ENCODE results near the gene PRRX1.

Gene PRRX1

DNA sequence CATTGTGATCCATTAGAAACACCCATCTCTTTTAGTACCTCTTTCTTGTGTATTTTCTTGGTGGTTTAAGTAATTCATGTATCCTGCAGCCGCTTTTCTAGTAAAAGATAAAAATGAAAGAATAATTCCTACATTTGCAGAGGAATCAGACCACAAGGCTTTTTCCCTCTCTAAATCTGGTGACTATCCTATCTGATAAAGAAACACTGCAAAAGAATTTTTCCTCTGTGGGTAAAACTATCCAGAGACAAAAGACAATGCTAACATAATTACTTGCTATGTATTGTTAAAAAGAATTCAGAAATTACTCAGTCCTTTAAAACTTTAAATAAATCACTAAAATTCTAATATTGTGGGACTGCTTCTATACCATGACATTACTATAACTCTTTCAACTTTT is 51.0 kb downstream of the PRRX1 start:
- DNase-seq = no peak

DNA sequence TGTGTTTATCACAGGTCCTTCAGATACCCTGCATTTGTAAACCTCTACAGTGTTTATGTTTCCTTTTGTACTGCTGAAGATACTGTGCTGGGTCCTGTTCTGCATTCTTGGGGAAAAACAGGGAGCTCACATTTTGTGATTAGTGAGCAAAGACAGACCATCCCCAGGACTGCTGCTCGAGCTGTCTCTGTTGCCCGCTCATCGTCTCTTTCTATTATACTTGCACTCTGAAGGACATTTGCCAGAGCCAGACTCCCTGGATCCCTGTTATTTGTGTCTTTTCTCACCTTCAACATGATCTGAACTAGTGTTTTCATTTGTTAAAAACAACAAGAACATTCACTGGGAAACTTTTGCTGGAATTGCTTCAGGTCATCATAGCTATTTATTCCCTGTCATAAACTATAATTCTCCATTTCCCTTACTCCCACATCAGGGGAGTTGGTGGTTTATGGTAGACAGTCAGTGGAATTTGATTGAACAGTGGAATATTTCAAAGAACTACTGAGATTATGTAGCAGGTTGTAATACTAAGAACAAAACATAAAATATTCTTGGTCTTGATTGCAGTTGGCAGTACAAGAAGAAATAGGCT is 53.0 kb downstream of the PRRX1 start:
- DNase-seq = no peak

DNA sequence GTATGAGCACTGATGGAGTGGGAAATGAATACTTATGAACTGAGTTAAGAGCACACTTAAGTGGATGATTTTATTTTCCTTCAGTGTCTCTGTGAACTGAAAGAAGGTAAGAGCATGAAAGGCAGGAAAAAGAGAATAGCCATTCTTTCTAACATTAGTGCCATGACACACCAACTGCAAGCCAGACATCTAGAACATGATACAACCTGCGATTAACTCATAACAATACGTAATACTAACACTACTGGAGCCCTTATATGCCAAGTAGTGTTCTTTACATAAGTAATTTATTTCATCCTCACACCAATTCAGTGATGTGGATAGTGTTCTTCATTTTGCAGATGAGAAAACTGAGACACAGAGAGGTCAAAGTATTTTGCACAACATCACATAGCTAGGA is 56.7 kb downstream of the PRRX1 start:
- no peak for DNase-seq

DNA sequence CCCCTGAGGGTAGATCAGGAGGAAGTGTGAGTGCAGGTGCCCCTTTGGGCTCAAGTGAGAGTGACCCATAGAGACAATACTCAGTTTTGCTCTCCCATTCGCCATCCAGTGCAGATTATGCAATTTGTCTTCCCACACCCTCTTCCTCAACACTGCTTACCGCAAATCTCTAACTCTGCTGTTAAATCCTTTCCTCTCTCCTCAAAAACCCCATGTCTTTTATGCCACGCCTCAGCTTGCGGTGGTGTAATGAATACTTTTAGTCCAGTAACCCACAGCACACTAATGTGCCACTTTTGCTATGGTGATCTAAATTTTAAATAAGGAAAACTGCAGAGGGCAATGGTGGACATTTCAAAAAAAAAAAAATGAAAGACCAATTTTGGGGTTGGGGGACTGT is 57.7 kb downstream of the PRRX1 start:
- no peak for DNase-seq

DNA sequence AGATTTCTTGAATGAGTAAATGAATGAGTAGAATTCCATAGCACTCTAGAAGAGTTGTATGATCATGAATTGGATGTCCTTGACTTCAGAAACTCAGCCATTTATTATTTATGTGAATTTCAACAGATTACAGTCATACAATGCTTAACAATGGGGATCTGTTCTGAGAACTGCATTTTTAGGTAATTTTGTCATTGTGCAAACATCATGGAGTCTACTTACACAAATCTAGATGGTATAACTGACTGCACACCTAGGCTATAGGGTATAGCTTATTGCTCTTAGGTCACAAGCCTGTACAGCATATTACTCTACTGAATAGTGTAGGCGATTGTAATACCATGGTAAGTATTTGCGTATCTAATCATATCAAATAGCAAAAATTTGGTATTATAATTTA is 59.6 kb downstream of the PRRX1 start:
- no peak for DNase-seq

DNA sequence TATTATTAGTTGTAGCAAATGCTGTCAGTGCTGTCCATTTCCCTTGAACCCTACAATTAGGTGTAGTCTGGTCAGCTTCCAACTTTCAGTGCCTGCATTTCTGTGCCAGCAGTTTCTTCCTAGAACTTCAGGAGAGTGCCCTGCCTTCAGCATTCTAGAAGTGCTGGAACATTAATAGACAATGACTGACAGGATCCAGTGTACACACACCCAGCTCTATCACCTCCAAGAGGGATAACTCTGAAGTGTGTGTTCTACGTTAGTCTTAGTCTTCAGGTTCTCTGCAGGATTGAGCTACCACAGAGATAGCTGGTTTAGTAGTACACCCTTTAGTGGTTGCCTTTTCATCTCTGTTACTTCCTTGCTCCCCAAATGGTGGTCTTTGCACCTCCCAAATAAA is 61.4 kb downstream of the PRRX1 start:
- DNase-seq = no peak

DNA sequence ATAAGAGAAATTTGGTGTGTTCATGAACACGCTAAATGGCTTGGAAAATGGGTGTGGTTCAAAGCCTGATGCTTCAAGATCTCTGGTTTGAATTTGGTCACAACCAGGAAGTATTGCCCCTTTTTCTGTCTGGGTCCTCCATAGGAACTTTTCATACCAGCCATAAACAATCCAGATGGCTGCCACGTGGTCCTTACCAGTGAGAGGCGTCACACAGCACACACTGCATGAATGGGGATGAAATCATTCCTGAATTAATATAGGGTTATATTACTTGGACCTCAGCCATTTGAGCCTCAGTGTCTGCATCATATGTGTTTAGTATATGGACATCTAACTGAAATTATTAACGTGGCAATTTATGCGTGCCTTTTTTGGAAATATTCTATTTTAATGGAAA is 64.0 kb downstream of the PRRX1 start:
- DNase-seq = no peak

DNA sequence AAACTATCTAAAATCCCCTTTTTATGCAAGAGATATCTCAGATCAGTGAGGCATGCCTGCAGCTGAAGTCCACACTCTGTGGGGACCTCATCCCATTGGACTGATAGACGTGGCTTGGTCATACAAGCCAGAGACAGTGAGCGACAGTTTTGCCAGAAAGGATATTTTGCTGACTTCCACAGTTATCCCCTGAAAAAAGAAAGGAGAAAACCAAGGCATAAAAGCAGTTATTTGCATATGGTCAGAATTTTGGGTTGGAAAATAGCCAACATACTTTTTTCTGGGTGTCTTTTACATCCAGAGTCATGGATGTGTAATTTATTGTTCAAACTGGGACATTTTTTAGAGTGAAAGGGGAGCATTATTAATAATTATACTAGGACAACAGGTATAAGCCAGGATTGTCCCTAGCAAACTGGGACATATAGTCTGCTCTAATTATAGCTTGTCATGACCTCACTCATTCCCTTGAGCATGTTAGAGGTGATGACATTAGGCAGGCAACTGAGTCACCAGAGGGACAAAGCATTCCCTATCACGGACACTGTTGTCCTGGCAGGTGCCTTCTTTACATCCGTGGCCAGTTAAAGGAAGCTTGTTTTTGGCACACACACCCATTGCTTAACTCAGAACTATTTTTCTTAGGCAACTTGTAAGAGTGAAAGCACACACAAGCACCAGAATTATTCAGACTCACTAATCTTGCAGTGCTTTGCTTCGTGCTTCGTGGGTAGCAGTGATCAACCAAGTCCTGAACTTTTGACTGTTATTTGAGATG is 65.5 kb downstream of the PRRX1 start:
- no peak for DNase-seq

DNA sequence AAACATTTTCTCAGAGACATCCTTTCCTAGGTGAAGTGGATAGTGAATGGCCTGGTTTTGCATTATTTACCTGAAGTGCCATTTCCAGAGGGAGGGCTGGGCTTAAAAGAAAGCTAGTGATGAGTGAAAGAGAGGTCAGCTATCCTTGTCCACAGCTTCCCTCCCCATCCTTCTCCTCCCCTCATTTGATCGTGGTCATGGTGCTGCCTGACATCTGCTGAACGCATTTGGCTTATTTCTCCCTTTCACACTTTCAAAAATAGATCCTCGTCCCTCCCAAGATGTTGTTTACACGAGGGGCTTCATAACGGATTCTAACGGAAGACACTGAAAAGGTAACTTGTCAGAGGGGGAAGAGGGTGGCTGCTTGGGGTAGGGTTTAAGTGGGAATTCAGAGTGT is 66.1 kb downstream of the PRRX1 start:
- no peak for DNase-seq

DNA sequence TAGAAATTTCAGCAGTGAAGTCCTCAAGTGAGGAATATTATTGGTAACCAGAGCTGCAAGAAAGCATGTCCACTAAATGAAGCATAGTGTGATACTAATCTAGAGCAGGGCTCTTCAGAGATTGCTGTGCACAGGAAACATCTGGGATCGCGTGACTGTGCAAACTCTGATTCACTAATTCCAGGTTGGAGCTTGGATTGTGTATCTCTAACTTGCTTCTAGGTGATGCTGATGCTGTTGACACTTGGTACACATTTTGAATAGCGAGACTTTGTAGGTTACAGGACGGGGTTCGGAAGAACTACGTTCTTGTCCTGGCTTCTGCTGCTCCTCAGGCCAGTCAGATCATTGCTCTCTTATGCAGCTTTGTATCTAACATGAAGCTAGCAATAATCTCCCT is 66.5 kb downstream of the PRRX1 start:
- no peak for DNase-seq

DNA sequence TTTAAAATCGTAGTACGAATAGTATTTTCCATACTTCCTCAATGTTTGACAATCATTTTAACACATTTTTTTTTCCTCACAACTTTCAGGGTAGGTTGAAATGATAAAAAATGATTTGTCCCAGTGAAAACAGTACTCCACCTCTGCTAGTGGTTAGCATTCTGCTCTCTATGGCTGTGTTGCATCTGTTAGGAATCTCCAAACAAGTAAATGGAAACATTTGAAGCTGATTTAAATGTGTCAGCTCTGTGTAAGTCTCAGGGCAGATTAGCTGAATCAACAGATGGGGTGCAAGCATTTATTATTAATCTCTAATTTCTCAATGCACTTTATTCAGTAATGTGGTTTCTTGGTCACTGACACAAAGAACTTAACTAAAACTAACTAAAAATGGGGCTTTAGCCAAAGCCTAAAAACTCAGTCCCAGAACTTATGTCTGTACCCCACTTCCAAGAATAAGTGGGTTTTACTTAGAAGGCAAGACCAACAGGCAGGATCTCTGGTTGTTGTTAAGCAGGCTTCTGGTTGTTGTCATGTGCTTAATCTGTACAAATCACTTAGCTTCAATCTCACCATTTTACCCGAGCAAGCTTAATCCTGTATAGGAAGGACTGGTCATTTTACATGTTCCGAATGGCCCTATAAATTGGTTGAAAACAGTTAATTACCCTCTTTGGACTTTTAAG is 67.8 kb downstream of the PRRX1 start:
- DNase-seq = no peak

DNA sequence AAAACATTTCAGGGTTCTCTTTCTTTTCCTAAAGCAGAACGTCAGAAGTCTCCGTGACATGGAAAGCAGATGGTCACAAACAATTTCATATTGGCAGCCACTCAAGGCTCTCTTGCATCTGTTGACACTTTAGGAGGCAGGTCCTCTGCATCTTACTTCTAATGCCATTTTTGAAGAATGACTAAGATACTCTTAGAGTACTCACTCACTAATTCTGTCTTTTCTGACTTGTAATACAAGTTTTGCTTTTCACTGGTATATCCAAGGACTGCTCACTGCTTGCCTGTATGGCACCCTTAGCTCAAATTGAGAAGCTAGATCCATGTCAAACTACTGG is 68.3 kb downstream of the PRRX1 start:
- no peak for DNase-seq

DNA sequence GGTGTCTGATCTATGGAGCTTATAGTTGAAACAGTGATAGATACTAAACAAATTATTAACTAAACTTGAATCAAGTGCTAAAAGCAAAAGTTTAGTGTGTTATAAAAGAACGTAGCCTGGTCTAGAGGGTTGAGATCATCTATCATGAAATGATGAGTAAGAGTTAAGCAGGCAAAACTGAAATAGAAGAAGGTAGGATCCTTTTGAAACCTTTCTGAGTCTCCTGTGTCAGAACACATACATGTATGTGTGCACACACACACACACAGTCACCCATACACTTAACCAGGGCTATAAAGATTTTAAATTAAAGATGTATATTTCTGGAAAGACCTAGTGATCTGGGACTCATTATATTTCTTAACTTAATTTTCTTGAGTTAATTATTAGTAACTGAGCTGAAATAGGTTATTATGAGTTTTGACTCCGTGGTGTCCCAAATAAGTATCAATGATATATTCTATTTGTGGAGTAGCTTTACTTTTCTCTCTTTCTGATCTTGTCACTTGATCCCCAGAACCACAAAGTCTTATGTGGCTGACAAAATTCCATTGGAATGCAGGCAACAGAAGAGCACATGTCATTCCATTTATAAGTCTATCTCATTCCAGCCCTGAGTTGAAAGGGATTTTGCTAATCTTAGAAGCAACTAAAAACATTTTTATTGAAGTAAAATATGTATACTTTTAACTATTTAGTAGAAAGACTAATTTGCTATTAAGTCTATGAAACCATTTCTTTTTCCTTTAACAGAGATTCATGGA is 70.7 kb downstream of the PRRX1 start:
- DNase-seq = no peak

DNA sequence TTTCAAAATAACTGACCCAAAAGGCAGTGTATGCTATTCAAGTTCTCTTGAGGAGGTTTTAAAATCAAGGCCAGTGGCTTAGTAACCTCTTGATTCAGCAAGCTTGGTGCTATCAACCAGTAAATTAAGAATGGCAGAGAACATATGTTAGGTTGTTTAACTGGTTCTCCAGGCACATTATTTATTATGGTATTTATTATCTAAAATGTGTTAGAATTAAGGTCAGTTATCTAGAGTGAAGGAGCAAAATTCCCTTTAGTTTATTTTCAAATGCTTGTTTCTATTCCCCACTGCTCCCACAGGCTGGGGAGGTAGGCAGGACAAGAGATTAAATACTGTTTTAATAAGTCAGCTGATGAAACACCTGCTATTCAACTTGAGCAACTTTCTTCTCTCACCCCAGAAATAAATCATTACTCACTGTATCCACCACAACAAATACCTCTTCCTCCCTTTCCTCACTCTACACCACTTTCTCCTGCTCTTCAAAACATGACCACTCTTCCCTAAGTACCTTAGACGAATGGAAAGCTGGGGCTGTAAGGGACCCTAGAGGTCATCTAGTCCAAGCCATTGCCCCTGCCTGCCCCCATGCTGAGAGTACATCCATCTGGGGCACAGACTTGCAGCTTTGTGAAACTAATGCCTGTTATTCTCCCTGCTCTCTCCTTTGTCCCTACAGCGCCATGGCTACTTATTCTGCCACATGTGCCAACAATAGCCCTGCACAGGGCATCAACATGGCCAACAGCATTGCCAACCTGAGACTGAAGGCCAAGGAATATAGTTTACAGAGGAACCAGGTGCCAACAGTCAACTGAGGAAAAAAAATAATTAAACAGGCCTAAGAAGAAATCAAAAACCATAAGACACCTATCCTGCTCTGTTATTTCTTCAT is 71.7 kb downstream of the PRRX1 start:
- DNase-seq = no peak

DNA sequence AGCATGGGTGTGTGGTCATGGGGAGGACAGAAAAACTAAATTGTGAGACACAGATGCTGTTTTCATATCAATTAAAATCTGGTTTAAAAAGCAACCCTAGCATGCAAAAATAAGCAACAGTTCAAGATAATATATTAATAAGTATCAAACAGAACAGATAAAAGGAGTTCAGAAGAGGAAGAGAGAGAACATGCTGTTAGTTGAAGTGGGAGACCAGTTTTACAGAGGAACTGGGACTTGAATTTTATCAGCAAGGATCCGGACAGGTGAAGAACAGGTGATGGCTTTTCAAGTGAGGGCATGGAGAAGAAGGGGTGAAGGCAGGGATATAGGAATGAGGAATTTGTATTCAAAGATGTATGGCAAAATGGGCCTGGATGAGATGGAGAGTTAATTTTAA is 75.9 kb downstream of the PRRX1 start:
- DNase-seq = no peak

DNA sequence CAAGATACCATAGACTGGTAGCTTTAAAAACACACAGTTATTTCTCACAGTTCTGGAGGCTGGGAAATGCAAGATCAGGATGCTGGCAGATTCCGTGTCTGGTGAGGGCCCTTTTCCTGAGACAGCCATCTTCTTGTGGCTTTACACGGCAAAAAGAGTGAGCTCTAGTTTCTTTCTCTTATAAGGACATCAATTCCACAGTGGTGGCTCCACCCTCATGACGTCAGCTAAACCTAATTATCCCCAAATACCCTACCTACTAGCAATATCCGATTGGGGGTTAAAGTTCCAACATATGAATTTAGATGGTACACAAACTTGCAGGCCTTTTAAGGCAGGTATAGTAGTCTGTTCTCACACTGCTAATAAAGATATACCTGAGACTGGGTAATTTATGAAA is 77.7 kb downstream of the PRRX1 start:
- no peak for DNase-seq

DNA sequence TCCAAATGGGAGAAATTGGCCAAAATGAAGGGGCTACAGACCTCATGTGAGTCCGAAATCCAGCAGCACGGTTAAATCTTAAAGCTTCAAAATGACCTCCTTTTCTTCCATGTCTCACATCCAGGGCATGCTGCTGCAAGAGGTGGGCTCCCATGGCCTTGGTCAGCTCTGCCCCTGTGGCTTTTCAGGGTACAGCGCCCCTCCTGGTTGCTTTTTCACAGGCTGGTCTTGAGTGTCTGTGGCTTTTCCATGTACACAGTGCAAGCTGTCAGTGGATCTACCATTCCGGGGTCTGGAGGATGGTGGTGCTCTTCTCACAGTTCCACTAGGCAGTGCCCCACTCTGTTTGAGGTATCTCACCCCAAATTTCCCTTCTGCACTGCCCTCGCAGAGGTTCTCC is 78.7 kb downstream of the PRRX1 start:
- DNase-seq = no peak

DNA sequence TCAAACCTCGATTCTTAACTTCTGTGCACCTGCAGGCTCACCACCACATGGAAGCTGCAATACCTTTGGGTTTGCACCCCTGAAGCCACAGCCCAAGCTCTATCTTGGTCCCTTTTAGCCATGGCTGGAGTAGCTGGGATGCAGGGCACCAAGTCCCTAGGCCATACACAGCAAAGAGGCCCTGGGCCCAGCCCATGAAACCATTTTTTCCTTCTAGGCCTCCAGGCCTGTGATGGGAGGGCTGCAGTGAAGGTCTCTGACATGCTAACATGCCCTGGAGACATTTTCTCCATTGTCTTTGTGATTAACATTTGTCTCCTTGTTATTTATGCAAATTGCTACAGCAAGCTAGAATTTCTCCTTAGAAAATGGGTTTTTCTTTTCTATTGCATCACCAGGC is 79.2 kb downstream of the PRRX1 start:
- DNase-seq = no peak

DNA sequence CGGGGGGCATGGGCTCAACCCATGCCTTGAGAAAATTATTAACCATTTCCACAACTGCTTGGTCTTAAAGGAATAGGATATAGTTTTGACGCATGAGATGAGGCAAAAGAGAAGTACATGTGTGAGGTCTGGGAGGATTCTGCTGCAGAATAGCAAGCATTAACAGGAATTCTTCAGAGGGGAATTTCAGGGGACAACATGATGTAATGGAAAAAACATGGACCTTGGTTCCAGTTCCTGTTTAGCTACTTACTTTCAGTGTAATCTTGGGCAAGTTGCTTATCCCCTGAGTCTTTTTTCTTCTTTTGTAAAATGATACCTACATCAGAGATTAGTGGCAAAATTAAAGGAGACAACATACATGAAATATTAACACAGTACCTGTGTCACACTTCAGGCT is 85.6 kb downstream of the PRRX1 start:
- no peak for DNase-seq

DNA sequence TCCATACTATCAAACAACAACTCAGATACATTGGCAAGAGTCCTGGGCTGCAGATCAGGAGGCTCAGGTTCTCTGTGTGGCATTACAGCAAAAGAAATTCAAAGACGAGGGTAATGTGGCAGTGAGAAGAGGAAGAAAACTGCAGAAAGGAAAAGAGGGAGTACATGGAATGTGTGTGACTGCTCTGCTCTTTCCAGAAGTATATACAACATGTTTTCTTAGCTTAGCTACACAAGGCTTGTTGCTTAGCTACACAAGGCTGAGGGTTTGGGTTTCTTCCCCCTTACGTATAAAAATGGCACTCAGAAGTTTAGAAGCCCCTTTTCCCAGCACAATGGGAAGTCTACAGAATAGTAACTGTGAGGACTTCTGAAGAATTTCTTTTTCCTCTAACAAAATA is 86.0 kb downstream of the PRRX1 start:
- DNase-seq = no peak

DNA sequence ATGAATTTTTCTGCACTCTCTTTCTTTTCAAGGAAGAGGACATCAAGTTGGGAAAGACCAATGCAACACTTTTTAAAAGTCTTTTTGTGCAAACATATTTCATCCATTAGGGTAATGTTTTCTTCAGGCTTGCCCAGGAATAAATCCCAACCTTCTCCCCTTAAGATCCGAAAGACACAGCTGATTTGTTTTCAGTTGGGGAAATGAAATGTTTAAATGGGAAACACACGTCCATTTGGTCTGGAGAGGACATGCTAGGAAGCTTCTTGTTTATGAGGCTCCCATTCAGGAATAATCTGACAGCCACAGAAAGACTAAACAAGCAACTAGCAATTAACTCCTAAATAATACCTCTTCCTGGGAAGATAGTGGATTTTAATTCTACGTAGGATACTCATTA is 91.9 kb downstream of the PRRX1 start:
- no peak for DNase-seq

Data from amygdala (tissue), 56 donors.